LNCAP (cell line): ENCODE data around the gene C7orf57.

ENCODE experiments used
- TF ChIP-seq, protein P1 (sequence below): fragments of 450-650 bp; IDR thresholded peaks from 2 replicates; pipeline ENCODE4 v1.5.1; 2017; ENCODE audit warnings: mild to moderate bottlenecking

Gene C7orf57

DNA sequence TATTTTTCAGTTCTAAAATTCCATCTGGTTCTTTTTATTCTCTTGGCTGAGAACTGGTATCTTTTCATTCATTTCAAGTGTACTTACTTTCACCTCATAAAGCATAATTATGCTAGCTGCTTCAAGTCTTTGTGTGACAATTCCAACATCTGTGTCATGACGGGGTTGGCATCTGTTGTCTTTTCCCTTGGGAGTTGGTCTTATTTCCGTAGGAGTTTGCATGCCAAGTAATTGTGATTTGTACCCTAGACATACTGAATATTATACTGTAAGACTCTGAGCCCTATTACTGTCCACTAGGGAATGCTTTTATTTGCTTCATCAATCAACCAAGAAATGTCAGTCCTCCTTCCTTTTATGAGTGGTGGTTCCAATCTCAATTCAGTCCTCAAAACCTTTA lies 31.3 kb upstream of the C7orf57 start:
- TF ChIP-seq, protein P1, sequence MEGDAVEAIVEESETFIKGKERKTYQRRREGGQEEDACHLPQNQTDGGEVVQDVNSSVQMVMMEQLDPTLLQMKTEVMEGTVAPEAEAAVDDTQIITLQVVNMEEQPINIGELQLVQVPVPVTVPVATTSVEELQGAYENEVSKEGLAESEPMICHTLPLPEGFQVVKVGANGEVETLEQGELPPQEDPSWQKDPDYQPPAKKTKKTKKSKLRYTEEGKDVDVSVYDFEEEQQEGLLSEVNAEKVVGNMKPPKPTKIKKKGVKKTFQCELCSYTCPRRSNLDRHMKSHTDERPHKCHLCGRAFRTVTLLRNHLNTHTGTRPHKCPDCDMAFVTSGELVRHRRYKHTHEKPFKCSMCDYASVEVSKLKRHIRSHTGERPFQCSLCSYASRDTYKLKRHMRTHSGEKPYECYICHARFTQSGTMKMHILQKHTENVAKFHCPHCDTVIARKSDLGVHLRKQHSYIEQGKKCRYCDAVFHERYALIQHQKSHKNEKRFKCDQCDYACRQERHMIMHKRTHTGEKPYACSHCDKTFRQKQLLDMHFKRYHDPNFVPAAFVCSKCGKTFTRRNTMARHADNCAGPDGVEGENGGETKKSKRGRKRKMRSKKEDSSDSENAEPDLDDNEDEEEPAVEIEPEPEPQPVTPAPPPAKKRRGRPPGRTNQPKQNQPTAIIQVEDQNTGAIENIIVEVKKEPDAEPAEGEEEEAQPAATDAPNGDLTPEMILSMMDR = no peak

DNA sequence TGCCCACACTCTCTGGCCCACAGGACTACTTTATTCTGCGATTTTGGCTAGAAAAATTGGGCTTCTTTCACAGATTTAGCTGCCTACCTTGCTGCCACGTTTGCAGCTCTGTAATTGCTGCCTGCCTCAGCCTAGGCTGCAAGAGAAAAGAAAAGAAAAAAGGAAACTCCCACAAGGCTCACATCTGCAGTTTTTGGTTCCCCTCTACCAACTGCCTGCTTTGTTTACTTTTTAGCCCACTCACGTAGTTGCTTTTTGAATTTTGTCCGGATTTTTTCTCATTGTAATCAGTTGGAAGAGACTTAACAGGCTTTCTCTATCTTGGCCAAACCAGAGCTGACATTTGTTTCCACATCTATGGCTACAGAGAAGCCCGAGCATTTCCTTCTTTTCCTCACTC lies 30.7 kb upstream of the C7orf57 start:
- TF ChIP-seq, protein P1 = no peak

DNA sequence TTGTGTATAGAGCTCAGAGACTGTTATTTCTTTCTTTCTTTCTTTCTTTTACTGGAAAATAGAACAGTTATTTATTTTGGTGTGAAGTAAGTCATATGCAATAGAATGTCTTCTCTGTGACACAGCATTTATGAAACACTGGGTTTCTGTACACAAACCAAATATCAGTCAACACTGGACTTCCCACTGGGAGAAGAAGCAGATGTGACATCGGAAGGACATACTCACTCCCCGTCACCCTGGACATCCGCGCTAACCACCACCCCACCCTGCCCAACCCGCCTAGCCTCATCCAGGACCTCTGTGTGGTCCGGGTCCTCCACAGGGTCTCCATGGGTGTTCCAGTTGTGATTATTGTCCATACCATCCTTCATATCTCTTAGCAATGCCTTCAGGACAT lies 28.5 kb upstream of the C7orf57 start:
- TF ChIP-seq, protein P1 = no peak

DNA sequence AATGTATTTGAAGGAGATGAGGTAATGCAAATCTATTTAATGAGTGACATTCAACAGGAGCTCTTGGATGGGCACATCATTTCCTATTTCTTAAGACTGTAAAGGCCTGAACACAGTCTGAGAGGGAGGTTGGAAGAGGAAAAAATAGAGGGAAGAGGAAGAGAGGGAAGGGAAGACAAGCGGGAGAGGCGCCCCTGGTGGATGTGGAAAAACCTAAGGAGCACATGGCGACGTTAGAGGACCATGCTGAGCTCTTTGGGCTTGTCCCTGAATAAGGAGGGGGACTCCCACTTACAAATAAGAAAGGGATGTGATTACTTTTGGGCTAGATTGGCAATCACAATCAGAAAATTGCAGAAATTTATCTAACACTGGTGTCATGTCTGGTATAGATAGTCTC lies 26.1 kb upstream of the C7orf57 start:
- TF ChIP-seq, protein P1 = no peak

DNA sequence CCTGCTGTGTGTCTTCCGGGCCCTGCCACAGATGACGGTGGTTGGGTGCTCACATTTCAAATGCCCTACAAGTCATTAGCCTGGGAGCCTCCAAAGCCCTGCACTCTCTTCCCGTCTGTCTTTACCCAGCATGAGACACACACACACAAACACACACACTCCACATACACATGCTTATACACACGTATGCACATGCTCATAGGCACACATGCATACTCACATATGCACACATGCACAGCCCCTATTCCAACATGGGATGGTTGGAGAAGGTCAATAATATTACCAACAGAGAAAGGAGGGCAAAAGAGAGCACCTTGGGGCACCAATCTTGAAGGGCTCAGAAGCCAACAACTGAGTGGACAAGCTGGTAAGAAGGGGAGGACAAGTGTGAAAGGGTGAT lies 25.4 kb upstream of the C7orf57 start:
- TF ChIP-seq, protein P1 = no peak

DNA sequence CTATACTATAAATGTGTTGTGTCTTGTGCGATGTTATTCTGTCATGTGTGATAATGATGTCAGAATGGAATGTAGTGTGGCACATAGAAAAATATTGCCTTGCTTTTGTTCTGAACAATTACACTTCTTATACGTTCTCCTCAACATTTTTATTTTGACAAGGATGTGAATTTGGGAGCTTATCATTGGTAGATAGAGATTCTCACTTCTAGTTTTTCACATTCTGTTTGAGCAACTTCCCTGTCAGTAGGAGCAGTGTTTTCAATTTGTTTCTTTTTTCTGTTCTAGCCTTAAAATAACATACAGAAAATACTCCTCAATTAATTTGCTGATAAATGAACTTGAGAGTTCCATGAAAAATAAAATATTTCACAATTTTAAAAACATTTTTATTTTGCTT lies 24.0 kb upstream of the C7orf57 start:
- TF ChIP-seq, protein P1 = no peak

DNA sequence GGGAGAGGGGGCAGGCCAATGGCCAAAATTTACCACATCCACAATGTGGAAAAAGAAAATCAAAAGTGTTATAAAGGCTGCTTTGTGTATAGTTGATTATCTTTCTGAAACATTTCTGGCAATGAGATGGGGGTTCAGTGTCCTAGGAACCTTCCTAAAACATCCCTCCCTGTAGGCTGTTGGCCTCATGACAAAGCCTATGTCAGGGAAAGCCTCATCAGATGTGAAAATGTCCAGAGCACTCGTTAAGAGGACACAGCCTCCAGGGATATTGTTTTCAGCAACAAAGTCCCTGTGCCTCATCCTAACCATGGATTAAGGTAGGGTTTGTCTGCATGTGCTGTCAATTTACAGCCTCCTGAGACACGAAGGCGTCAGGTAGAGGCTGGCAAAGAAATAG lies 23.4 kb upstream of the C7orf57 start:
- TF ChIP-seq, protein P1 = no peak

DNA sequence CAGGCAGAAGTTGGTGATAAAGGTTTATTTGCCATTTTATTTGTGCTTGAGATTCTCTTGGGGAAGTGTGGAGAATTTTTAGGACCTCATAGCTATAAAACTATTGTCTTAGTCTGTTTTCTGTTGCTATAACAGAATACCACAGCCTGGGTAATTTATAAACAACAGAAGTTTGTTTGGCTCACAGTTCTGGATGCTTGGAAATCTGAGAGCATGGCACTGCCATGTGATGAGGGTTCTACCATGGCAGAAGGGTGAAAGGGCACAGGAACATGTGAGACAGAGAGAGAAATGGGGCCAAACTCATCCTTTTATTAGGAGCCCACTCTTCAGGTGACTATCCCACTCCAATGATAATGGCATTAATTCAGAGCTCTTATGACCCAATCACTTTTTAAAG lies 18.7 kb upstream of the C7orf57 start:
- TF ChIP-seq, protein P1 = no peak
